Stomach (tissue), 4 donors: ENCODE results near the gene RASIP1.

Source experiments
- CTCF ChIP-seq, 7 experiments: fragments of 450-650 bp in 4 of 7; fragments of 200-600 bp in 3 of 7; sonication (generic) in 3 of 7; IDR thresholded peaks; one replicate each; pipeline ENCODE4 v1.5.1; 2016 to 2019; ENCODE audit warnings: antibody characterized with exemption in 7 of 7, control low read depth in 2 of 7, mild to moderate bottlenecking in 1 of 7
- EP300 ChIP-seq: sonication (generic); formaldehyde crosslinking; IDR thresholded peaks from one replicate; pipeline ENCODE4 v1.6.1; 2017; ENCODE audit warnings: antibody characterized with exemption

DNA sequence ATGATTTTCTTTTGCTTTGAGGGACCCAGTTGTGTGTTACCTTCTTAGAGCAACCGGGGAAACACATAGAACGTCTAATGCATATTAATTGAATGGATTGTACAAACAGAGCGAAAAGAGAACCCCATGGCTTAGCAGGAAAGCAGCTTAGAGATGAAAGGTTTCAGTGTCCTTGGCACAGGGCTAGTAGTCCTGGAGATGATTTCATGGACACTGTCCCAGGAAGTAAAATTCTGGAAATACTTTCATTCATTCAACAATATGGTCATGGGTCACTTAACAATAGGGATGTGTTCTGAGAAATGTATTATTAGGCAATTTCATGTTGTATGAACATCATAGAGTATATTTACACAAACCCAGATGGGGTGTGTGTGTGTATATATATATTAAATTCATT lies 54.3 kb downstream of the RASIP1 start:
- TF ChIP-seq CTCF (IDR thresholded peaks at IDR 0.05) (no peak), EP300 (no peak)
